Daoy (cell line): ENCODE measurements around the gene PDZD2. TPM values are rescaled to one million over a fixed set of nuclear protein-coding genes. Genes with fewer than 3 reads are reported as not detected.
"Not testable (repeated sequence)": the region's sequence is repeated elsewhere in the genome, so short reads cannot be mapped to it uniquely, and the experiment has no call there.

Source experiments
- DNase-seq: peaks from one replicate; pipeline ENCODE4 v3.0.0-alpha.2; 2015; ENCODE audit warnings: low read depth
- total RNA-seq: library from RNA; depleted of rRNA; stranded (reverse); fragments of >200 nt; shearing (Covaris generic); gene quantifications from 2 replicates; pipeline ENCODE4 v1.2.3, GENCODE V29; 2014

PDZD2 gene
- total RNA-seq, 1 experiment from 2014 or later = 0.91 TPM

DNA sequence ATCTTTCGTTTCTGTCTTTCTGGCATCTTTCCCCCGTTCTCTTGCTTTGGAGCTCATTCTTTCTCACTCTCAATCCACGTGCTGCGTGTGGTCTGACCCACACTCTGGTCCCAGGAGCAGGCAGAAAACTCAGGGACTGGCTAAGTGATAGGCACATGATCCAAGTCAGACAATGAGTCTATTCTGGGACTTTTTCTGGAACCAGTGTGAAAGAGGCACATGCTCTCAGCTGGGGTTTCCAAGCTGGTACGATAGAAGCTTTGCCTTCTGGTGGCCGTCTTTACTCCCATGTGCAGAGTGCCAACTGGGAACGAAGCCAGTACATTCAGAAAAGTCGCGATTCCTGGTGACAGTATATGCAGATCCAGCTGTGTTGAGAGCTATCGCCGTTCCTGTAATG is 94.4 kb downstream of the PDZD2 start:
- no peak for DNase-seq

DNA sequence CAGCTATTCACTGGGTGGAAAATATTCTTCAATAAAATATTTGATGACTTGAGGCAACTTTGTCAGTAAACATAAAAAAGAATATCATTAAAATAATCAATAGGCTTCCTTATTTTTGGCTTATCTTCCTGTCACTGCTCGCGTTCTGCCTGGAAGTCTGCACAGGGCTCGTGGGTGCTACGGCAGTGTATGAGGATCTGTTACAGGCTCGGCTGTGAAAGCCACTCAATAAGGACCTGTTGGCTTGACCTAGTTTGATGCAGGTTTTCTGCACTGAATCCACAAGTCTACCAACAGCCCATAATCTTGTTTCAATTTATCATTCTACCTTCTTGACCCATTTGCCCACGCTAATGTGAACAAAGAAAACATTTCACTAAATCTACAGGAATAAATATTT is 97.2 kb downstream of the PDZD2 start:
- no peak for DNase-seq

GRCh38 chr5:31738199-31738598 is 99.3 kb downstream of the PDZD2 start:
- no peak for DNase-seq

- no peak for DNase-seq
These were observed 102.6 kb downstream of the PDZD2 start for GRCh38 chr5:31741496-31741895.

- no peak for DNase-seq
These were observed 104.7 kb downstream of the PDZD2 start for GRCh38 chr5:31743678-31744077.

DNA sequence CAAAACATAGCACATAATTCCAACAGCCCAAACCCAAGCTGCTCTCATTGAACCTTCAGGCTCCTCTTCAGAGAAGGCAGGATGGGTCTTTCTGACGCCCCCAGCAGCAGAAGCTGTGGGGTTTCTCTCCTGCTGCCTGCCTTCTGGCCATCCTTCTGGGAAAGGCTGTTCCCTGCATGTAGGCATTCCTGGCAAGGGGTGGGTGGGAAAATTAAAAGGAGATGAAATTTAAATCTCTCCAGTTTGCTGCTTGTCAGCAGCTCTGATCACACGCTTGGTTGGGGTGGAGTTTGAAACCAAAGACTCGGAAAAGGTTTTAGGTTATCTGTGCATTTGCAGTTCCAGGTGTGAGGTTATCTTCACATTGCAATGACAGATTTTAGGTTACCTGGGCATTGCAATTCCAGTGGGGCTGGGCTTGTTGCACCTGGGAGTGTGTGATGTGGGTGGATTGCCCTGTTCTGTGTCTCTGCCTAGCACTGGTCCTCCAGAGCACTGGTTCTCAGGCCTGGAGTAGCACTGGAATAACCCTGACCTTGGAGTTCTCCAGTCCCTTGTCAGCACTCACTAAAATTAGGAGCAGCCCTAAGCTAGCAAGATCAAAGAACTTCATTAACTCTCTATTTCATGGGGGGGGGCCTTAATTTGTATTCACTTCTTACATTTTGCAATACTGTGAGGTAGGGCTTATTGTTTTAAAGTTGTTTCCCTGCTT is 109.7 kb downstream of the PDZD2 start:
- DNase-seq = no peak

- DNase-seq = no peak
These were observed 111.3 kb downstream of the PDZD2 start for GRCh38 chr5:31750215-31750614.

GRCh38 chr5:31751610-31752009 is 112.7 kb downstream of the PDZD2 start:
- DNase-seq = no peak

GRCh38 chr5:31753700-31754357 is 114.9 kb downstream of the PDZD2 start:
- DNase-seq = no peak

- no peak for DNase-seq
These were observed 115.4 kb downstream of the PDZD2 start for GRCh38 chr5:31754358-31754704.

DNA sequence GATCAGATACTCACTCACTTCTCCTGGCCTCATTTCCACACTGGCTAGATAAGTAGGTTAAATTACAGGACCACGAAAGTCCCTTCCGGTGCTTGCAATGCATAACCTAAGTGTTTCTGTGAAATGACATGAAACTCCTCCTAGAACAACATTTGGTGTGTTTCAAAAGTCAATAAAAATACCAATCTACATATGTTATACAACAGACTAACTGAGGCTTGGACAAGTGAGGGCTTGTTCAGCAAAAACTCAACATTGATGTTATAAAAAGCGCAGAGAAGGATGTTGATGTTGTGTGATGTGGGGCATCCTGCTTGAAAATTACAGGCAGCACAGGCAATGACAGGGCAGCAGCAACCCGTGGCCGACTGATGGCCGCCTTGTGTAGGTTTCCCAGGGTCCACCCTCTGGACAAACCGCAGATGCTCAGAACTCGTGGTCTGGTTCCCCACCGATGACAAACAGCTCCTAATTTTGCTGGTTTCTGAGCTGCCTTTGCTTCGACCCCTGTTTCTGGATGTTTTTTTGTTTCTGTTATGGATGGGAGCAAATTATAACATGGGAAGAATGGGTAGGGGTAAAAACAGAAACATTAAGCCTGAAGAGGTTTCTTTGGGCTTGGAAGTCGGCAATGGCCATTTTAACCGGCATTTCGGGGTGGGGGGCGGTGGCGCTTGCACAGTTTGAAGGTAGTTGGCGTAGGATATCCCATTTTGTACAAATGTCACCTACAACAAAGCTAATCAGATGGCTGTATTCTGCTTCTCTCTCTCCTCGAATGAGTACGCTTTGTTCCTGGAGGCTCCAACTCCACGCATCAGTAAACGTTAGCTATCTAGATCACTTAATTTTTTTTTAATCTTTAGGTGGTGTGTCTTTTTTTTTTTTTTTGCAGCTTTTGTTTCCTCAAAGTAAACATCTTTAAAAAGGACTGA is 116.1 kb downstream of the PDZD2 start:
- DNase-seq = no peak

DNA sequence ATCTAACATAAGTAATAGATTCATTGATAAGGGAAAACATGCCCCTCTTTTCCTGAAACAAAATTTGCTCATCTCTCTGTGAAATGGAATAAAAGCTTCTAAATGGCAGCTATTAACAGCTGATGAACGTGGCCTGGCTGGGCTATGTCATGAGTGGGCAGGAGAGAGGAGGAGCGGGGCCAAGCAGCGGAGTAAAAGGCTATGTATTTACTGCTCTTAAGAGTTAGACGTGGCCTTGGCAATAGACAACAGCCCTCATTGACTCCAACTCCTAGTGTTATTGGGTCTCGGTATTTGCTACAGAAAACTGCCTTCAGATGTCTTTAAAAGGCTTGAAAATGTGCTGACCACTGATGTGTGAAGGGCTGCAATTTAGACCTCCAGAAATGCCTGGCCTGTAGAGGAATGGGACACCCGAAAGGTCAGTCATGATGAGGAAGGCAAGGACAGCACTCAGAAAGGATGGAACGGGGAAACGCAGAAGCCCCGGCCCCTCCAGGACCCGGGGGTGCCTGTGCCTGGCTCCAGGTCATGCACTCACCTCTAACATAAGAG is 116.8 kb downstream of the PDZD2 start:
- no peak for DNase-seq

GRCh38 chr5:31757806-31758205 is 118.9 kb downstream of the PDZD2 start:
- no peak for DNase-seq

GRCh38 chr5:31758803-31759425 is 120.0 kb downstream of the PDZD2 start:
- no peak for DNase-seq

DNA sequence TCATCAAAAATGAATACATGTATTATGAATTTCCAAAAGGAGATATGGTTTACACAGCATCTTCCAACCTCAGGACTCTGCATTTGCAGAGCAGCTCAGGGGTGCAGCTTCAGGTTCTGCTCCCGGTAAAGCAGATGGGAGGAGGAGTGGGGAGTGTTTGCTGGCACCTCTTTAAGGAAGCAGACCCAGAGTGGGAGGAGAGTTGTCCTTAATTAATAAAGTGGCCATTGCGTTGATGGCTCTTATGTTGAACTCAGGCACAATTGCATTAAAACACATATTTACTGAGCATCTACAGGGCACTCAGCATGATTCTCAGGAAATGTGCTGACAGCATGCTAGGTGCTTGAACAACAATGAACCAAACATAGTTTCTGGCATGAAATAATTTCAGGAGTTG is 121.0 kb downstream of the PDZD2 start:
- no peak for DNase-seq

DNA sequence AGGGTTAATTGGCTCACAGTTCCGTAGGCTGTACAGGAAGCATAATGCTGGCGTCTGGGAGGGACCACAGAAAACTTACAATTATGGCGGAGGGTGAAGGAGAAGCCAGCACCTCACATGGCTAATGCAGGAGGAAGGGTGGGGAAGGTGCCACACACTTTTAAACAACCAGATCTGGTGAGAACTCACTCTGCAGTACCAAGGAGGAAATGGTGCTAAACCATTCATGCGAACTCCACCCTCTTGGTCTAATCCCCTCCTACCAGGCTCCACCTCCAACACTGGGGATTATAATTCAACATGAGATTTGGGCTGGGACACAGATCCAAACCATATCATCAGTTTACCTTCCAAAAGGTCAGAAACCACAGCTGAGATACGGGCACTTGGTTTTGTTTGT is 122.9 kb downstream of the PDZD2 start:
- DNase-seq = no peak

GRCh38 chr5:31763424-31763823 is 124.5 kb downstream of the PDZD2 start:
- DNase-seq = no peak

DNA sequence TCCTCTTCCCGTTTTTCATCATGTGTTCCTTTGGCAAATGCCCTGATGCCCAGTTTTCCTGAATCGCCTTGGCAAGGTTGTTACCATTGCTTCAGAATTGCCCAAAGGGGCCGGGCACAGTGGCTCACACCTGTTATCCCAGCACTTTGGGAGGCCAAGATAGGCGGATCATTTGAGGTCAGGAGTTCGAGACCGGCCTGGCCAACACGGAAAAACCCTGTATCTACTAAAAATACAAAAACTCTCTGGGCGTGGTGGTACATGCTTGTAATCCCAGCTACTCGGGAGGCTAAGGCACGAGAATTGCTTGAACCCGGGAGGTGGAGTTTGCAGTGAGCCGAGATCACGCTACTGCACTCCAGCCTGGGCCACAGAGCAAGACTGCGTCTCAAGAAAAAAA is 125.8 kb downstream of the PDZD2 start:
- DNase-seq = not testable (repeated sequence)

GRCh38 chr5:31767335-31768031 is 128.6 kb downstream of the PDZD2 start:
- no peak for DNase-seq

GRCh38 chr5:31768046-31768445 is 129.1 kb downstream of the PDZD2 start:
- no peak for DNase-seq

DNA sequence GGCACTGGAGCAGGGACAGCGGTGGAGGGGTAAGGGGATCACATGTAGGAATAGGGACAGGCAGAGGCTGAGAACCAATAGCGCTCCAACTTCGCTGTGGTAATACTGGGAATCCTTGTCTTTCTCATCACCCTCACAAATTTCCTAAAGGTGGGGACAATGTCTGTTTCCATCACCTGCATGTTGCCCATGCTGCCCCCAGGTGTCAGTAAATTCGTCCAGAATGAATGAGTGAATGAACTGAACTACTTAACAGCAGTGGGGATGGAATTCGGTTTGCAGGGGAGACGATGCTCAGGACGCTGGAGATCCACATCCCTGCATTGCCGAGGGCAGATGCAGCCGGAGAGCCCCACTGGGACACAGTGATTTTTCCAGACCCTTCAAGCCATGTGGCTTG is 129.9 kb downstream of the PDZD2 start:
- no peak for DNase-seq
